ENCODE data around the gene MS4A4E. TPM values are rescaled to one million over a fixed set of nuclear protein-coding genes. Genes with fewer than 3 reads are reported as not detected.

Gene MS4A4E
- total RNA-seq, 1 experiment from 2014 or later, result not detected

DNA sequence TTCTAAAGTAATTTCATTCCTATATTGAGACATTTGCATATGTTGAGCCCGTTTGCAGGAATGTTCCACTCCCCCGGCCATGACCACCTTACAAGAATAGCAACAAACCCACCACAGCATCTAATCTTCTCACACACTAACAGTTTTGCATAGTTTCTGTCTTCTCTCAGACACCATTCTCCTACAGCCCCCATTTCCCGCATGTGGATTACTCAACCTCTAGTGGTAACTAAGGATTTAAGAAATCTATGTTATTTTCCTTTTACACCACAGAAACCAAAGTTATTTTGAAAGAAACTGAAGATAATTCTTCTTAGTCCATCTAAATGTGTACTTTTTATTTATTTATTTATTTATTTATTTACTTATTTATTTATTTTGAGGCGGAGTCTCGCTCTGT, 2.3 kb downstream of the MS4A4E start (continued):
- TF ChIP-seq, protein P1, sequence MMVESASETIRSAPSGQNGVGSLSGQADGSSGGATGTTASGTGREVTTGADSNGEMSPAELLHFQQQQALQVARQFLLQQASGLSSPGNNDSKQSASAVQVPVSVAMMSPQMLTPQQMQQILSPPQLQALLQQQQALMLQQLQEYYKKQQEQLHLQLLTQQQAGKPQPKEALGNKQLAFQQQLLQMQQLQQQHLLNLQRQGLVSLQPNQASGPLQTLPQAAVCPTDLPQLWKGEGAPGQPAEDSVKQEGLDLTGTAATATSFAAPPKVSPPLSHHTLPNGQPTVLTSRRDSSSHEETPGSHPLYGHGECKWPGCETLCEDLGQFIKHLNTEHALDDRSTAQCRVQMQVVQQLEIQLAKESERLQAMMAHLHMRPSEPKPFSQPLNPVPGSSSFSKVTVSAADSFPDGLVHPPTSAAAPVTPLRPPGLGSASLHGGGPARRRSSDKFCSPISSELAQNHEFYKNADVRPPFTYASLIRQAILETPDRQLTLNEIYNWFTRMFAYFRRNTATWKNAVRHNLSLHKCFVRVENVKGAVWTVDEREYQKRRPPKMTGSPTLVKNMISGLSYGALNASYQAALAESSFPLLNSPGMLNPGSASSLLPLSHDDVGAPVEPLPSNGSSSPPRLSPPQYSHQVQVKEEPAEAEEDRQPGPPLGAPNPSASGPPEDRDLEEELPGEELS (CRISPR knock-in tag; IDR thresholded peaks at IDR 0.05), result no peak
- TF ChIP-seq TEAD4 (CRISPR knock-in tag; IDR thresholded peaks at IDR 0.05) (no peak), ZNF317 (CRISPR knock-in tag; IDR thresholded peaks at IDR 0.05; ENCODE audit: borderline replicate concordance, low read depth) (no peak)

DNA sequence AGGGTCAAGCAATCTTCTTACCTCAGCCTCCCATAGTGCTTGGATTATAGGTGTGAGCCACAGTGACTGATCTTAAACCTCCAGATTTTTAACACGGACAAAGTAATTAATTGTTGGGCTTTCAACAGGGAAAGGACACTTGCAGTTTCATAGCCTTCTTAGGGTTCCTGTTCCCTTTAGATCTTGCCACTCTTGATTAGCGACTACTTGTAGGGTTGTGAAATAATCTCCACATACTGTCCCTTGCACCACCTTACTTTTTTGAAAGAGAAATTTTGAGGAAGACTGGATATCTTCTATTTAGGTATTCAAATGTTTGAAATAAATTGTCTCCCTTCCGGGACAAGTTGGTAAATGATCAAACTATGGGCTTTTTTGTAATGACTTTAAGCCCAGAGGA, 7.6 kb downstream of the MS4A4E start:
- TF ChIP-seq, protein P2, sequence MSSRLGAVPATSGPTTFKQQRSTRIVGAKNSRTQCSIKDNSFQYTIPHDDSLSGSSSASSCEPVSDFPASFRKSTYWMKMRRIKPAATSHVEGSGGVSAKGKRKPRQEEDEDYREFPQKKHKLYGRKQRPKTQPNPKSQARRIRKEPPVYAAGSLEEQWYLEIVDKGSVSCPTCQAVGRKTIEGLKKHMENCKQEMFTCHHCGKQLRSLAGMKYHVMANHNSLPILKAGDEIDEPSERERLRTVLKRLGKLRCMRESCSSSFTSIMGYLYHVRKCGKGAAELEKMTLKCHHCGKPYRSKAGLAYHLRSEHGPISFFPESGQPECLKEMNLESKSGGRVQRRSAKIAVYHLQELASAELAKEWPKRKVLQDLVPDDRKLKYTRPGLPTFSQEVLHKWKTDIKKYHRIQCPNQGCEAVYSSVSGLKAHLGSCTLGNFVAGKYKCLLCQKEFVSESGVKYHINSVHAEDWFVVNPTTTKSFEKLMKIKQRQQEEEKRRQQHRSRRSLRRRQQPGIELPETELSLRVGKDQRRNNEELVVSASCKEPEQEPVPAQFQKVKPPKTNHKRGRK (CRISPR knock-in tag; IDR thresholded peaks at IDR 0.05; ENCODE audit: borderline replicate concordance), result no peak
- TF ChIP-seq, protein P3, sequence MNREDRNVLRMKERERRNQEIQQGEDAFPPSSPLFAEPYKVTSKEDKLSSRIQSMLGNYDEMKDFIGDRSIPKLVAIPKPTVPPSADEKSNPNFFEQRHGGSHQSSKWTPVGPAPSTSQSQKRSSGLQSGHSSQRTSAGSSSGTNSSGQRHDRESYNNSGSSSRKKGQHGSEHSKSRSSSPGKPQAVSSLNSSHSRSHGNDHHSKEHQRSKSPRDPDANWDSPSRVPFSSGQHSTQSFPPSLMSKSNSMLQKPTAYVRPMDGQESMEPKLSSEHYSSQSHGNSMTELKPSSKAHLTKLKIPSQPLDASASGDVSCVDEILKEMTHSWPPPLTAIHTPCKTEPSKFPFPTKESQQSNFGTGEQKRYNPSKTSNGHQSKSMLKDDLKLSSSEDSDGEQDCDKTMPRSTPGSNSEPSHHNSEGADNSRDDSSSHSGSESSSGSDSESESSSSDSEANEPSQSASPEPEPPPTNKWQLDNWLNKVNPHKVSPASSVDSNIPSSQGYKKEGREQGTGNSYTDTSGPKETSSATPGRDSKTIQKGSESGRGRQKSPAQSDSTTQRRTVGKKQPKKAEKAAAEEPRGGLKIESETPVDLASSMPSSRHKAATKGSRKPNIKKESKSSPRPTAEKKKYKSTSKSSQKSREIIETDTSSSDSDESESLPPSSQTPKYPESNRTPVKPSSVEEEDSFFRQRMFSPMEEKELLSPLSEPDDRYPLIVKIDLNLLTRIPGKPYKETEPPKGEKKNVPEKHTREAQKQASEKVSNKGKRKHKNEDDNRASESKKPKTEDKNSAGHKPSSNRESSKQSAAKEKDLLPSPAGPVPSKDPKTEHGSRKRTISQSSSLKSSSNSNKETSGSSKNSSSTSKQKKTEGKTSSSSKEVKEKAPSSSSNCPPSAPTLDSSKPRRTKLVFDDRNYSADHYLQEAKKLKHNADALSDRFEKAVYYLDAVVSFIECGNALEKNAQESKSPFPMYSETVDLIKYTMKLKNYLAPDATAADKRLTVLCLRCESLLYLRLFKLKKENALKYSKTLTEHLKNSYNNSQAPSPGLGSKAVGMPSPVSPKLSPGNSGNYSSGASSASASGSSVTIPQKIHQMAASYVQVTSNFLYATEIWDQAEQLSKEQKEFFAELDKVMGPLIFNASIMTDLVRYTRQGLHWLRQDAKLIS (CRISPR knock-in tag; IDR thresholded peaks at IDR 0.05; ENCODE audit: borderline replicate concordance), result no peak
- TF ChIP-seq FOXK1 (CRISPR knock-in tag; IDR thresholded peaks at IDR 0.05) (no peak), EMX1 (CRISPR knock-in tag; IDR thresholded peaks at IDR 0.05) (no peak), RORB (CRISPR knock-in tag; IDR thresholded peaks at IDR 0.05) (no peak)
- TF ChIP-seq, protein P4, sequence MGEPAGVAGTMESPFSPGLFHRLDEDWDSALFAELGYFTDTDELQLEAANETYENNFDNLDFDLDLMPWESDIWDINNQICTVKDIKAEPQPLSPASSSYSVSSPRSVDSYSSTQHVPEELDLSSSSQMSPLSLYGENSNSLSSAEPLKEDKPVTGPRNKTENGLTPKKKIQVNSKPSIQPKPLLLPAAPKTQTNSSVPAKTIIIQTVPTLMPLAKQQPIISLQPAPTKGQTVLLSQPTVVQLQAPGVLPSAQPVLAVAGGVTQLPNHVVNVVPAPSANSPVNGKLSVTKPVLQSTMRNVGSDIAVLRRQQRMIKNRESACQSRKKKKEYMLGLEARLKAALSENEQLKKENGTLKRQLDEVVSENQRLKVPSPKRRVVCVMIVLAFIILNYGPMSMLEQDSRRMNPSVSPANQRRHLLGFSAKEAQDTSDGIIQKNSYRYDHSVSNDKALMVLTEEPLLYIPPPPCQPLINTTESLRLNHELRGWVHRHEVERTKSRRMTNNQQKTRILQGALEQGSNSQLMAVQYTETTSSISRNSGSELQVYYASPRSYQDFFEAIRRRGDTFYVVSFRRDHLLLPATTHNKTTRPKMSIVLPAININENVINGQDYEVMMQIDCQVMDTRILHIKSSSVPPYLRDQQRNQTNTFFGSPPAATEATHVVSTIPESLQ (CRISPR knock-in tag; IDR thresholded peaks at IDR 0.05), result no peak
- no peak overlapping the region for H3K4me3 Mint-ChIP-seq
- DNase-seq (ENCODE audit: low spot score) (no peak), ATAC-seq (no peak)
- no peak overlapping the region for H3K27ac Mint-ChIP-seq
- H3K27me3 Mint-ChIP-seq (ENCODE audit: low read depth), result peaks cover 2% of the 10 kb centered on the region; the same call in 1 of the 2 replicates
- H3K36me3 Mint-ChIP-seq, result no peaks in the 10 kb centered on the region
- ChIA-PET POLR2A (no interaction called here), CTCF (interaction anchor here (1.0 kb wide), 1 partner anchor 110 kb away, joined by 3 read pairs; no protein-coding TSS in a partner anchor)
- H3K9me3 Mint-ChIP-seq, result peaks cover 6% of the 10 kb centered on the region; the same call in 1 of the 2 replicates
- H3K4me1 Mint-ChIP-seq, result no peaks in the 10 kb centered on the region

DNA sequence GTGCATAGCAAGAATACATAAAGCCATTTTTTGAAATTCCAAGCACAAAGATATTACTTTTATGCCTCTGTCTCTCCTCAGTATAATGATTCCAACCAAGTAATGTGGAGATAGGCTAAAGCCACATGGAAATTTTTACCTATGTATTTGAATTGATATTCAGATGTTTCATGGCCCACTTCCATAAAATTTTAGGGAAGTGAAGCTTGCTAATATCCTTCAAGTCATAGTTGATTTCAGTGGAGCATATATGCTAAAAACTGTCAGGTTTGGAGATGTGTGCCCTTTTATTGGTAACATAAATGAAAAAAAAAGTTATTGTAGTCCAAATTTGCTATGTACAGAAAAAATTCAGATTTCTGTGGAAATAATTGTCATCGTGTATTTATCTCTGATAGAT, 12.3 kb downstream of the MS4A4E start:
- ATAC-seq (no peak), DNase-seq (ENCODE audit: low spot score) (no peak)
- Mint-ChIP-seq H3K9me3 (peaks cover 6% of the 10 kb centered on the region; the same call in 1 of the 2 replicates), H3K27ac (no peak overlapping the region), H3K27me3 (ENCODE audit: low read depth) (no peaks in the 10 kb centered on the region), H3K4me3 (no peak overlapping the region), H3K4me1 (no peaks in the 10 kb centered on the region), H3K36me3 (no peaks in the 10 kb centered on the region)
- CTCF ChIA-PET, result no interaction called here
- POLR2A ChIA-PET, result no interaction called here
- TF ChIP-seq CREB1 (CRISPR knock-in tag; IDR thresholded peaks at IDR 0.05) (no peak), GRHL2 (CRISPR knock-in tag; IDR thresholded peaks at IDR 0.05; ENCODE audit: insufficient replicate concordance, severe bottlenecking) (no peak), FOXP1 (CRISPR knock-in tag; IDR thresholded peaks at IDR 0.05; ENCODE audit: borderline replicate concordance) (no peak), ZNF396 (CRISPR knock-in tag; IDR thresholded peaks at IDR 0.05; ENCODE audit: borderline replicate concordance) (no peak), ZNF423 (CRISPR knock-in tag; IDR thresholded peaks at IDR 0.05) (no peak), ZNF317 (CRISPR knock-in tag; IDR thresholded peaks at IDR 0.05; ENCODE audit: borderline replicate concordance, low read depth) (no peak), NFYB (CRISPR knock-in tag; conservative IDR thresholded peaks at IDR 0.05; ENCODE audit: low read depth) (no peak)
- TF ChIP-seq, protein P5, sequence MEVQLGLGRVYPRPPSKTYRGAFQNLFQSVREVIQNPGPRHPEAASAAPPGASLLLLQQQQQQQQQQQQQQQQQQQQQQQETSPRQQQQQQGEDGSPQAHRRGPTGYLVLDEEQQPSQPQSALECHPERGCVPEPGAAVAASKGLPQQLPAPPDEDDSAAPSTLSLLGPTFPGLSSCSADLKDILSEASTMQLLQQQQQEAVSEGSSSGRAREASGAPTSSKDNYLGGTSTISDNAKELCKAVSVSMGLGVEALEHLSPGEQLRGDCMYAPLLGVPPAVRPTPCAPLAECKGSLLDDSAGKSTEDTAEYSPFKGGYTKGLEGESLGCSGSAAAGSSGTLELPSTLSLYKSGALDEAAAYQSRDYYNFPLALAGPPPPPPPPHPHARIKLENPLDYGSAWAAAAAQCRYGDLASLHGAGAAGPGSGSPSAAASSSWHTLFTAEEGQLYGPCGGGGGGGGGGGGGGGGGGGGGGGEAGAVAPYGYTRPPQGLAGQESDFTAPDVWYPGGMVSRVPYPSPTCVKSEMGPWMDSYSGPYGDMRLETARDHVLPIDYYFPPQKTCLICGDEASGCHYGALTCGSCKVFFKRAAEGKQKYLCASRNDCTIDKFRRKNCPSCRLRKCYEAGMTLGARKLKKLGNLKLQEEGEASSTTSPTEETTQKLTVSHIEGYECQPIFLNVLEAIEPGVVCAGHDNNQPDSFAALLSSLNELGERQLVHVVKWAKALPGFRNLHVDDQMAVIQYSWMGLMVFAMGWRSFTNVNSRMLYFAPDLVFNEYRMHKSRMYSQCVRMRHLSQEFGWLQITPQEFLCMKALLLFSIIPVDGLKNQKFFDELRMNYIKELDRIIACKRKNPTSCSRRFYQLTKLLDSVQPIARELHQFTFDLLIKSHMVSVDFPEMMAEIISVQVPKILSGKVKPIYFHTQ (CRISPR knock-in tag; IDR thresholded peaks at IDR 0.05), result no peak
- TF ChIP-seq, protein P6, sequence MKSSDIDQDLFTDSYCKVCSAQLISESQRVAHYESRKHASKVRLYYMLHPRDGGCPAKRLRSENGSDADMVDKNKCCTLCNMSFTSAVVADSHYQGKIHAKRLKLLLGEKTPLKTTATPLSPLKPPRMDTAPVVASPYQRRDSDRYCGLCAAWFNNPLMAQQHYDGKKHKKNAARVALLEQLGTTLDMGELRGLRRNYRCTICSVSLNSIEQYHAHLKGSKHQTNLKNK (CRISPR knock-in tag; IDR thresholded peaks at IDR 0.05), result no peak
- TF ChIP-seq, protein P7, sequence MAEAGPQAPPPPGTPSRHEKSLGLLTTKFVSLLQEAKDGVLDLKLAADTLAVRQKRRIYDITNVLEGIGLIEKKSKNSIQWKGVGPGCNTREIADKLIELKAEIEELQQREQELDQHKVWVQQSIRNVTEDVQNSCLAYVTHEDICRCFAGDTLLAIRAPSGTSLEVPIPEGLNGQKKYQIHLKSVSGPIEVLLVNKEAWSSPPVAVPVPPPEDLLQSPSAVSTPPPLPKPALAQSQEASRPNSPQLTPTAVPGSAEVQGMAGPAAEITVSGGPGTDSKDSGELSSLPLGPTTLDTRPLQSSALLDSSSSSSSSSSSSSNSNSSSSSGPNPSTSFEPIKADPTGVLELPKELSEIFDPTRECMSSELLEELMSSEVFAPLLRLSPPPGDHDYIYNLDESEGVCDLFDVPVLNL (CRISPR knock-in tag; IDR thresholded peaks at IDR 0.05; ENCODE audit: borderline replicate concordance, low read depth), result no peak
